H9 (cell line): ENCODE data around the gene CLTCL1. TPM values are rescaled to one million over a fixed set of nuclear protein-coding genes. Genes with fewer than 3 reads are reported as not detected.

ENCODE experiments used
- DNase-seq: peaks from one replicate; pipeline ENCODE4 v3.0.0-alpha.2; 2017
- H2AFZ ChIP-seq: one replicate; pipeline ENCODE4 v1.6.1; 2013; ENCODE audit warnings: mild to moderate bottlenecking, low read length, control low read depth, moderate library complexity
- H2AK5ac ChIP-seq: 2 replicates; pipeline ENCODE4 v1.6.1; 2013; ENCODE audit warnings: low read length, control low read depth, mixed read lengths; ENCODE audit not compliant: insufficient read length
- H2BK120ac ChIP-seq: one replicate; pipeline ENCODE4 v1.6.1; 2013; ENCODE audit warnings: low read depth, mild to moderate bottlenecking, low read length, control low read depth, inconsistent platforms; ENCODE audit not compliant: poor library complexity, severe bottlenecking
- H2BK12ac ChIP-seq: 2 replicates; pipeline ENCODE4 v1.6.1; 2013; ENCODE audit warnings: low read length, control low read depth, mixed read lengths, low read depth; ENCODE audit not compliant: insufficient read length
- H2BK15ac ChIP-seq: 2 replicates; pipeline ENCODE4 v1.6.1; 2013; ENCODE audit warnings: low read depth, low read length, control low read depth
- H2BK20ac ChIP-seq: one replicate; pipeline ENCODE4 v1.6.1; 2013; ENCODE audit warnings: low read depth, mild to moderate bottlenecking, low read length, control low read depth, inconsistent platforms; ENCODE audit not compliant: poor library complexity, severe bottlenecking
- H2BK5ac ChIP-seq: 2 replicates; pipeline ENCODE4 v1.6.1; 2013; ENCODE audit warnings: low read length, control low read depth, mixed read lengths; ENCODE audit not compliant: insufficient read length
- H3K14ac ChIP-seq: 2 replicates; pipeline ENCODE4 v1.6.1; 2013; ENCODE audit warnings: low read length, control low read depth; ENCODE audit not compliant: insufficient read depth
- H3K18ac ChIP-seq: 2 replicates; pipeline ENCODE4 v1.6.1; 2013; ENCODE audit warnings: low read depth, mild to moderate bottlenecking, mixed read lengths, low read length, control low read depth; ENCODE audit not compliant: insufficient read length
- H3K23ac ChIP-seq: 2 replicates; pipeline ENCODE4 v1.6.1; 2013; ENCODE audit warnings: low read length, control low read depth, mixed read lengths, low read depth; ENCODE audit not compliant: insufficient read length
- H3K23me2 ChIP-seq: 2 replicates; pipeline ENCODE4 v1.6.1; 2013; ENCODE audit warnings: low read depth, mild to moderate bottlenecking, mixed read lengths, low read length, control low read depth; ENCODE audit not compliant: insufficient read length, poor library complexity, severe bottlenecking
- H3K27ac ChIP-seq: 2 replicates; pipeline ENCODE4 v1.5.1; 2013; ENCODE audit warnings: low read length, control low read depth, mixed read lengths, low read depth; ENCODE audit not compliant: insufficient read length
- H3K27me3 ChIP-seq: 2 replicates; pipeline ENCODE4 v1.6.1; 2013; ENCODE audit warnings: low read length, control low read depth, inconsistent platforms; ENCODE audit not compliant: insufficient read depth
- H3K4ac ChIP-seq: 2 replicates; pipeline ENCODE4 v1.6.1; 2013; ENCODE audit warnings: low read depth, mild to moderate bottlenecking, control low read depth, inconsistent platforms, low read length, moderate library complexity
- H3K4me1 ChIP-seq: 2 replicates; pipeline ENCODE4 v1.6.1; 2013; ENCODE audit warnings: low read length, control low read depth, inconsistent platforms; ENCODE audit not compliant: insufficient read depth
- H3K4me2 ChIP-seq: 2 replicates; pipeline ENCODE4 v1.6.1; 2013; ENCODE audit warnings: low read length, control low read depth, mixed read lengths; ENCODE audit not compliant: insufficient read length, insufficient read depth
- H3K56ac ChIP-seq: 2 replicates; pipeline ENCODE4 v1.6.1; 2013; ENCODE audit warnings: low read depth, mild to moderate bottlenecking, mixed read lengths, low read length, control low read depth; ENCODE audit not compliant: insufficient read length
- H3K79me1 ChIP-seq: 2 replicates; pipeline ENCODE4 v1.6.1; 2013; ENCODE audit warnings: low read depth, mild to moderate bottlenecking, moderate library complexity, low read length, control low read depth, inconsistent platforms; ENCODE audit not compliant: insufficient read depth, poor library complexity, severe bottlenecking
- H3K79me2 ChIP-seq: 2 replicates; pipeline ENCODE4 v1.6.1; 2013; ENCODE audit warnings: low read length, control low read depth, inconsistent platforms; ENCODE audit not compliant: insufficient read depth
- H3K9ac ChIP-seq: 2 replicates; pipeline ENCODE4 v1.6.1; 2013; ENCODE audit warnings: low read length, control low read depth, mixed read lengths; ENCODE audit not compliant: insufficient read length; ENCODE audit errors: extremely low read depth
- H3K9me3 ChIP-seq: one replicate; pipeline ENCODE4 v1.6.1; 2013; ENCODE audit warnings: low read depth, low read length, inconsistent platforms; ENCODE audit not compliant: control insufficient read depth
- H3T11ph ChIP-seq: one replicate; pipeline ENCODE4 v1.6.1; 2013; ENCODE audit warnings: mild to moderate bottlenecking, low read length, control low read depth, inconsistent platforms
- H4K20me1 ChIP-seq: one replicate; pipeline ENCODE4 v1.6.1; 2013; ENCODE audit not compliant: control insufficient read depth, insufficient read length, insufficient read depth
- H4K5ac ChIP-seq: 2 replicates; pipeline ENCODE4 v1.6.1; 2013; ENCODE audit warnings: low read depth, mild to moderate bottlenecking, mixed read lengths, low read length, control low read depth; ENCODE audit not compliant: insufficient read length
- H4K8ac ChIP-seq: replicated peaks from 2 replicates; pipeline ENCODE4 v1.6.1; 2013; ENCODE audit warnings: low read length, control low read depth, mixed read lengths, low read depth; ENCODE audit not compliant: insufficient read length
- H4K91ac ChIP-seq: 2 replicates; pipeline ENCODE4 v1.6.1; 2013; ENCODE audit warnings: low read depth, mild to moderate bottlenecking, moderate library complexity, mixed read lengths, low read length, control low read depth; ENCODE audit not compliant: insufficient read length
- H3K27ac Mint-ChIP-seq, 3 experiments: 2 replicates in 2 of 3; 3 replicates in 1 of 3; pipeline ENCODE4 v1.8.0; 2020 to 2021; ENCODE audit warnings: mixed read lengths in 3 of 3, mild to moderate bottlenecking in 1 of 3, moderate library complexity in 1 of 3
- H3K27me3 Mint-ChIP-seq: 2 replicates; pipeline ENCODE4 v1.8.0; 2021; ENCODE audit warnings: low read depth, mild to moderate bottlenecking, moderate library complexity, mixed read lengths
- H3K36me3 Mint-ChIP-seq, 3 experiments: 2 replicates in 2 of 3; 3 replicates in 1 of 3; pipeline ENCODE4 v1.8.0; 2020 to 2021; ENCODE audit warnings: low read depth in 3 of 3, mixed read lengths in 3 of 3; ENCODE audit not compliant: insufficient read depth in 1 of 3
- H3K4me1 Mint-ChIP-seq, 2 experiments: 2 replicates each; pipeline ENCODE4 v1.8.0; 2020; ENCODE audit warnings: mixed read lengths in 2 of 2
- H3K4me3 Mint-ChIP-seq, 2 experiments: 2 replicates in 1 of 2; 3 replicates in 1 of 2; pipeline ENCODE4 v1.8.0; 2020 to 2021; ENCODE audit warnings: mild to moderate bottlenecking in 2 of 2, mixed read lengths in 2 of 2, moderate library complexity in 1 of 2
- H3K9me3 Mint-ChIP-seq, 2 experiments: 2 replicates in 1 of 2; 3 replicates in 1 of 2; pipeline ENCODE4 v1.8.0; 2020; ENCODE audit warnings: mild to moderate bottlenecking in 2 of 2, mixed read lengths in 2 of 2, moderate library complexity in 1 of 2
- WGBS: extraction: QIAGEN DNeasy Blood & Tissue Kit; methylation state at CpG from one replicate; pipeline ENCODE4 v1.1.7; 2013; ENCODE audit warnings: missing lambda C conversion rate, low lambda C conversion rate, mixed read lengths; ENCODE audit not compliant: insufficient read length; ENCODE audit errors: extremely low coverage; 5-methylcytosine and 5-hydroxymethylcytosine counted together
- total RNA-seq: library from RNA; stranded (reverse); gene quantifications from 2 replicates; pipeline ENCODE4 v1.2.1, GENCODE V29; 2021
- TF ChIP-seq, protein P1 (sequence below): fragments of 200-600 bp; sonication (generic); conservative IDR thresholded peaks from 3 replicates; pipeline ENCODE4 v1.8.0; 2021; ENCODE audit warnings: antibody characterized with exemption, mild to moderate bottlenecking

The CLTCL1 gene
- total RNA-seq, 1 experiment from 2014 or later = 11.1 TPM

DNA sequence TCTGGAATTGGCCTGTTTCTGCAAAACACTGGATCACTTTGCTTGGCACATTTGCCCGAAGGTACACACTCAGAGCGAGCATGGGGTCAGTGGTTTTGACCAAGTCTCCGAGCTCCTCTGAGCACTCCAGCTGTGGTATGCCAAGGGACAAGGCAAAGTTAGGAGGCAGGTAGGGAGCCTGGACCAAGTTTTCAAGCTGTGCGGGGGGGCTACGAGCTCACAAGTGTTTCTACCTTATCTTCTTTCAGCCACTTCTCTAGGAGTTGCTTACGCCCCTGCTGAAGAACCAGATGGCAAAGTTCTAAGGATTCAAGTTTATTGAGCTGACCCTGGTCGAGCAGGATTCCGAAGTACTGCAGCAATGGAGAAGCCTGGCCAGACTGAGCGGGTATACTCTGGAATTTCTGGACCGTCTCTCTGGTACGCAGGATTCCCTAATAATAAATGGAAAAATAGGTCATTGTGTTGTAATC, 58.3 kb downstream of the CLTCL1 start:
- Histone ChIP-seq H3K4ac (no peak overlapping the region), H3K27me3 (no peaks in the 10 kb centered on the region), H3K9ac (no peak overlapping the region), H3K23me2 (no peaks in the 10 kb centered on the region), H4K20me1 (no peaks in the 10 kb centered on the region), H3K18ac (no peak overlapping the region), H3K4me1 (no peaks in the 10 kb centered on the region), H4K5ac (no peak overlapping the region), H3K79me1 (no peaks in the 10 kb centered on the region), H3K79me2 (no peaks in the 10 kb centered on the region), H3K9me3 (no peaks in the 10 kb centered on the region), H2AK5ac (no peak overlapping the region), H3K4me2 (no peak overlapping the region), H3T11ph (no peak overlapping the region), H3K14ac (no peak overlapping the region), H2BK12ac (no peak overlapping the region), H2BK5ac (no peak overlapping the region), H2AFZ (no peak overlapping the region), H2BK120ac (no peak overlapping the region), H2BK15ac (no peak overlapping the region), H3K56ac (no peak overlapping the region), H4K91ac (no peak overlapping the region), H2BK20ac (no peak overlapping the region), H3K23ac (no peak overlapping the region), H3K27ac (no peak overlapping the region), H4K8ac (no peak overlapping the region)
- WGBS = no CpG with 5 or more reads among the region's 11 CpGs
- no peaks in the 10 kb centered on the region for H3K4me1 Mint-ChIP-seq
- H3K9me3 Mint-ChIP-seq = no peaks in the 10 kb centered on the region
- peaks cover 12 to 46% (median 36%) of the 10 kb centered on the region in 3 experiments; a peak in 6 of 7 replicates for H3K36me3 Mint-ChIP-seq
- H3K4me3 Mint-ChIP-seq = no peak overlapping the region
- no peaks in the 10 kb centered on the region for H3K27me3 Mint-ChIP-seq
- no peak for DNase-seq
- no peak overlapping the region for H3K27ac Mint-ChIP-seq
- TF ChIP-seq, protein P1, sequence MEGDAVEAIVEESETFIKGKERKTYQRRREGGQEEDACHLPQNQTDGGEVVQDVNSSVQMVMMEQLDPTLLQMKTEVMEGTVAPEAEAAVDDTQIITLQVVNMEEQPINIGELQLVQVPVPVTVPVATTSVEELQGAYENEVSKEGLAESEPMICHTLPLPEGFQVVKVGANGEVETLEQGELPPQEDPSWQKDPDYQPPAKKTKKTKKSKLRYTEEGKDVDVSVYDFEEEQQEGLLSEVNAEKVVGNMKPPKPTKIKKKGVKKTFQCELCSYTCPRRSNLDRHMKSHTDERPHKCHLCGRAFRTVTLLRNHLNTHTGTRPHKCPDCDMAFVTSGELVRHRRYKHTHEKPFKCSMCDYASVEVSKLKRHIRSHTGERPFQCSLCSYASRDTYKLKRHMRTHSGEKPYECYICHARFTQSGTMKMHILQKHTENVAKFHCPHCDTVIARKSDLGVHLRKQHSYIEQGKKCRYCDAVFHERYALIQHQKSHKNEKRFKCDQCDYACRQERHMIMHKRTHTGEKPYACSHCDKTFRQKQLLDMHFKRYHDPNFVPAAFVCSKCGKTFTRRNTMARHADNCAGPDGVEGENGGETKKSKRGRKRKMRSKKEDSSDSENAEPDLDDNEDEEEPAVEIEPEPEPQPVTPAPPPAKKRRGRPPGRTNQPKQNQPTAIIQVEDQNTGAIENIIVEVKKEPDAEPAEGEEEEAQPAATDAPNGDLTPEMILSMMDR = no peak
